ENCODE data around the gene PRAMEF9.
"Not testable (repeated sequence)": the region's sequence is repeated elsewhere in the genome, so short reads cannot be mapped to it uniquely, and the experiment has no call there.

- not testable (repeated sequence) for TF ChIP-seq CTCF (conservative IDR thresholded peaks at IDR 0.05; ENCODE audit: low read length); EZH2phosphoT487 (IDR thresholded peaks at IDR 0.05; ENCODE audit: borderline replicate concordance)
These were observed 37.1 kb downstream of the PRAMEF9 start for GRCh38 chr1:13208712-13209111.

All from Loucy (cell line).